Mesenchymal stem cell (in vitro differentiated cells and primary cell): ENCODE data around the gene S100A8.

Source experiments
- DNase-seq: peaks from one replicate; pipeline ENCODE4 v3.0.0-alpha.2; 2013
- H2AFZ ChIP-seq: one replicate; pipeline ENCODE4 v1.6.1; 2013; ENCODE audit warnings: low read depth, mild to moderate bottlenecking, control low read depth, inconsistent platforms, low read length, moderate library complexity
- H2AK5ac ChIP-seq: 2 replicates; pipeline ENCODE4 v1.6.1; 2013; ENCODE audit warnings: low read length, moderate library complexity, mild to moderate bottlenecking, inconsistent platforms; ENCODE audit not compliant: severe bottlenecking
- H2BK120ac ChIP-seq: one replicate; pipeline ENCODE4 v1.6.1; 2013; ENCODE audit warnings: low read depth, mild to moderate bottlenecking, inconsistent platforms, low read length, moderate library complexity
- H2BK12ac ChIP-seq, 2 experiments: one replicate each; pipeline ENCODE4 v1.6.1; 2013; ENCODE audit warnings: inconsistent platforms in 2 of 2, low read length in 2 of 2, mild to moderate bottlenecking in 2 of 2, moderate library complexity in 2 of 2, control low read depth in 1 of 2
- H2BK15ac ChIP-seq: one replicate; pipeline ENCODE4 v1.6.1; 2013; ENCODE audit warnings: mild to moderate bottlenecking, low read depth, inconsistent platforms; ENCODE audit not compliant: poor library complexity, severe bottlenecking
- H2BK5ac ChIP-seq: 2 replicates; pipeline ENCODE4 v1.6.1; 2013; ENCODE audit warnings: low read depth, mild to moderate bottlenecking, low read length, control low read depth, inconsistent platforms; ENCODE audit not compliant: poor library complexity, severe bottlenecking
- H3K14ac ChIP-seq, 2 experiments: one replicate each; pipeline ENCODE4 v1.6.1; 2013; ENCODE audit warnings: inconsistent platforms in 2 of 2, low read length in 2 of 2, control low read depth in 1 of 2, mild to moderate bottlenecking in 1 of 2, moderate library complexity in 1 of 2
- H3K18ac ChIP-seq, 2 experiments: one replicate each; pipeline ENCODE4 v1.6.1; 2013; ENCODE audit warnings: inconsistent platforms in 2 of 2, low read length in 2 of 2, control low read depth in 1 of 2, low read depth in 1 of 2, mild to moderate bottlenecking in 1 of 2
- H3K23ac ChIP-seq, 2 experiments: one replicate each; pipeline ENCODE4 v1.6.1; 2013; ENCODE audit warnings: inconsistent platforms in 2 of 2, low read length in 2 of 2, mild to moderate bottlenecking in 2 of 2, moderate library complexity in 2 of 2, control low read depth in 1 of 2
- H3K27ac ChIP-seq: 2 replicates; pipeline ENCODE4 v1.5.1; 2013; ENCODE audit warnings: mild to moderate bottlenecking, moderate library complexity, low read length, control low read depth, inconsistent platforms; ENCODE audit not compliant: poor library complexity, severe bottlenecking
- H3K27me3 ChIP-seq, 2 experiments: 2 replicates each; pipeline versions ENCODE4 v1.6.1 to v1.7.0; 2013; ENCODE audit warnings: low read length in 2 of 2, mild to moderate bottlenecking in 2 of 2, moderate library complexity in 2 of 2, control low read depth in 1 of 2, inconsistent platforms in 1 of 2; ENCODE audit not compliant: control insufficient read depth in 1 of 2, insufficient read depth in 1 of 2
- H3K36me3 ChIP-seq, 2 experiments: 2 replicates each; pipeline versions ENCODE4 v1.6.1 to v1.7.0; 2013; ENCODE audit warnings: low read length in 2 of 2, control low read depth in 1 of 2, inconsistent platforms in 1 of 2, low read depth in 1 of 2, mild to moderate bottlenecking in 1 of 2; ENCODE audit not compliant: insufficient read depth in 2 of 2, control insufficient read depth in 1 of 2
- H3K4ac ChIP-seq, 2 experiments: one replicate each; pipeline ENCODE4 v1.6.1; 2013; ENCODE audit warnings: inconsistent platforms in 2 of 2, low read length in 2 of 2, mild to moderate bottlenecking in 2 of 2, moderate library complexity in 2 of 2, control low read depth in 1 of 2, low read depth in 1 of 2
- H3K4me1 ChIP-seq: 2 replicates; pipeline ENCODE4 v1.6.1; 2013; ENCODE audit warnings: low read depth, low read length, control low read depth; ENCODE audit not compliant: control insufficient read depth, insufficient read depth
- H3K4me2 ChIP-seq: 2 replicates; pipeline ENCODE4 v1.6.1; 2013; ENCODE audit warnings: low read length, mild to moderate bottlenecking, inconsistent platforms; ENCODE audit not compliant: poor library complexity, severe bottlenecking
- H3K4me3 ChIP-seq, 2 experiments: 2 replicates each; pipeline versions ENCODE4 v1.5.1 to v1.7.0; 2013; ENCODE audit warnings: low read length in 2 of 2, mild to moderate bottlenecking in 2 of 2, control low read depth in 1 of 2, low read depth in 1 of 2; ENCODE audit not compliant: insufficient read depth in 1 of 2
- H3K79me1 ChIP-seq: replicated peaks from 2 replicates; pipeline ENCODE4 v1.6.1; 2013; ENCODE audit warnings: mild to moderate bottlenecking, control low read depth, low read length, inconsistent platforms; ENCODE audit not compliant: poor library complexity, severe bottlenecking
- H3K9ac ChIP-seq: 2 replicates; pipeline ENCODE4 v1.7.0; 2013; ENCODE audit warnings: mild to moderate bottlenecking, low read length, moderate library complexity
- H3K9me3 ChIP-seq: 2 replicates; pipeline ENCODE4 v1.7.0; 2013; ENCODE audit warnings: mild to moderate bottlenecking, low read length; ENCODE audit not compliant: control insufficient read depth
- H4K8ac ChIP-seq: one replicate; pipeline ENCODE4 v1.6.1; 2013; ENCODE audit warnings: inconsistent platforms, mild to moderate bottlenecking, low read length, moderate library complexity
- H4K91ac ChIP-seq: one replicate; pipeline ENCODE4 v1.6.1; 2013; ENCODE audit warnings: mild to moderate bottlenecking, low read length, inconsistent platforms
- WGBS: methylation state at CpG from one replicate; pipeline ENCODE4 v1.1.7; 2013; ENCODE audit warnings: mixed read lengths; 5-methylcytosine and 5-hydroxymethylcytosine counted together

S100A8 gene

DNA sequence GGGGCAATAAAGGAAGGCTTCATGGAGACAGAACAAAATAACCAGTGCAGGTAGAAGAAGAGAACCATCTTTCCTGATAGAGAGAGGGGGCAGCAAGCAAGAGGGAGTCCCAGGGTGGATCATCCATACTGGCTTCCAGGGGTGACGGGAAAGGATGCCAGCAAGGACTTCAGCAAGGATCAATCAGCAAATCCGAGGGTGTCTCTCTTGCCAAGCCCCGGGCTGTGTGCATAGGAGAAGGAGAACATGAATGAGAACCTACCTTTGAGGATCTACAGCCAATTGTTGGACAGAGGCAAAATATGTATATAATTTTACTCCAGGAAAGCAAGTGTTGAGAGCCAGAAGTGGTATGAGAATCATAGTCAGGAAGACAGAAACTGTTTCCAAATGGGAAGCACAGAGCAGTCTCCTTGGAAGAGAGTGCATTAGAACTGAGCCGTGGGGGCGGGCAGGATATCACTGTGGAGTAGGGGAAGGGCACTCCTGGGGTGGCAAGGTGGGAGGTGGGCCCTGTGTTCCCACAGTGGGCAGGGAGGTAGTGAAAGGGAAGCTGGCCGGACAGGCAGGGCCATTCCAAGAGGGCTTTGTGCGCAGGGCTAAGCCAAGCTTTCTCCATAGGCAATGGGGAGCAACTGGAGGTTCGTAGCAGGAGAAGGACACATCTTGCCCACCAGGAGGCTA, 34.3 kb downstream of the S100A8 start:
- 73% methylated on average over 8 of the region's 8 CpGs for WGBS
- no peaks in the 10 kb centered on the region for H3K36me3 ChIP-seq
- H4K8ac ChIP-seq: no peak overlapping the region
- H3K4me3 ChIP-seq: no peak overlapping the region
- H3K18ac ChIP-seq: no peak overlapping the region
- H4K91ac ChIP-seq: no peak overlapping the region
- no peaks in the 10 kb centered on the region for H3K9me3 ChIP-seq
- H3K79me1 ChIP-seq: no peaks in the 10 kb centered on the region
- no peak overlapping the region for H3K4ac ChIP-seq
- no peak overlapping the region for H3K4me2 ChIP-seq
- H3K27ac ChIP-seq: no peak overlapping the region
- no peak overlapping the region for H2BK120ac ChIP-seq
- H2BK5ac ChIP-seq: no peak overlapping the region
- H2BK15ac ChIP-seq: no peak overlapping the region
- DNase-seq: no peak
- no peak overlapping the region for H2AK5ac ChIP-seq
- no peaks in the 10 kb centered on the region for H3K4me1 ChIP-seq
- no peak overlapping the region for H3K9ac ChIP-seq
- no peak overlapping the region for H3K23ac ChIP-seq
- H3K27me3 ChIP-seq: peaks cover 3 to 69% of the 10 kb centered on the region in 2 experiments
- no peak overlapping the region for H2AFZ ChIP-seq
- H2BK12ac ChIP-seq: no peak overlapping the region
- H3K14ac ChIP-seq: no peak overlapping the region

DNA sequence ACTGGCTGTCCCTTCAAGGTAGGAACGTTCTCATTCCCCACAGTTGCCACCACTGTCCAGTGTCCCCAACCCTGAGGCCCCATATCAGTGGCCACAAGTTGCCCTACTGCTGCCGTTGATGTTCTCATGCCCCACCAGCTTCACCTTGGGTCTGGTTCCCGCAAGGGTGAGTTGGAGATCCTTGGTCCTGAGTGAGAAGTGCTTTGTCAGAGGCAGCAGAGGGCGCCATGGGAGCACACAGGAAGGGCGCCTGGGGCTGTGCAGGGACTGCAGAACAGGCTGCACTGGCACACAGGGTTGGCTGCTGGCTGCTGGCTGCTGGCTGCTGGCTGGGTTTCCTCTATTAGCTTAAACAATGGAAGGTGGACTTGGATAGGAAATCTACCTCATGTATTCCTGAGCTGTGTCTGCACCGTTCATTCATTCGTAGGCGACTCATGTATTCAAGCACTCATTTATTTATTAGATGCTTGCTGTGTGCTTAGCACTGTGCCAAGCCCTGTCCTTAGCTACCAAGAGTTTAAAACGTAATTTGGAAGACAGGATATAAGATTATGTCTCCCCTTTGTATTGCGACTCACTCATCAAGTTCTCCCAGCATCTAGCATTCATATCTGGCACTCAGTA, 35.3 kb downstream of the S100A8 start:
- Histone ChIP-seq H3K4me3 (no peak overlapping the region), H2AK5ac (no peak overlapping the region), H2BK5ac (no peak overlapping the region), H3K9me3 (no peaks in the 10 kb centered on the region), H4K8ac (no peak overlapping the region), H3K14ac (no peak overlapping the region), H2BK15ac (no peak overlapping the region), H2BK12ac (no peak overlapping the region), H4K91ac (no peak overlapping the region), H3K36me3 (no peaks in the 10 kb centered on the region), H3K9ac (no peak overlapping the region), H3K23ac (no peak overlapping the region), H3K27me3 (peaks cover 0 to 74% of the 10 kb centered on the region in 2 experiments), H3K18ac (no peak overlapping the region), H3K4ac (no peak overlapping the region), H3K4me2 (no peak overlapping the region), H2AFZ (no peak overlapping the region), H2BK120ac (no peak overlapping the region), H3K27ac (no peak overlapping the region), H3K79me1 (no peaks in the 10 kb centered on the region), H3K4me1 (no peaks in the 10 kb centered on the region)
- DNase-seq: peak; percentile 24
- WGBS: 43% methylated on average over 7 of the region's 10 CpGs

DNA sequence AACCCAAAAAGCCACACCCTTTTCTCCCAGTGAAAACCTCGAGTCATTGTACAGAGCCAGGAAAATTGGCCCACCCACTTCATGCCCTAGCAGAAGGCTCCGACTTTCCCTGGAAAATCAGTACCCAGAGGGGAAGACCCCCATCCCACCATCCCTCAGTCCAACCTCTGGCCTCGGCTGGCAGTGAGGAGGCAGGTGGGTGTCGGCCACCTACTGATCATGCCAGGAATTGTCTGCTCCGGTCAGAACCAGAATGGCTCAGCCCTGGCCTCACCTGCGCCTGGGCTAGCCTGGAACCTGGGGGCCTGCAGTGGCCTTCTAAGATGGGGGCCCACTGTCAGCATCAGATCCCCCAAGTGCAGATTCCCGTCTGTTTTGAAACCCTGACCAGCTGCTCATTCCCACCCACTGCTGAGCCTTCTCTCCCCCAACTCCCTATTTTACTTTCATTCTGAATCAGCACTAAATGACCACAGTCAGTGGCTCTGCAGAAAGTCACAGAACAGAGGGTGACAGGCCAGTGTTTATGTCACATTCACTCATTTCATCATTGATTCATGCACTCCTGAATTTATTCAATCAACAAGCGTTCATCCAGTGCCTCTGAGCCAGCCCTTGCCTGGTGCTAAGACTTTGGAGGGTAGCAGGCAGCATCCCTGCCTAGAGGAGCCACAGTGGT, 36.2 kb downstream of the S100A8 start:
- Histone ChIP-seq H2BK5ac (no peak overlapping the region), H2AFZ (no peak overlapping the region), H2BK120ac (no peak overlapping the region), H2BK12ac (no peak overlapping the region), H3K9ac (no peak overlapping the region), H3K18ac (no peak overlapping the region), H3K14ac (no peak overlapping the region), H4K91ac (no peak overlapping the region), H2AK5ac (no peak overlapping the region), H3K27me3 (peaks cover 3 to 82% of the 10 kb centered on the region in 2 experiments), H3K27ac (no peak overlapping the region), H3K4ac (no peak overlapping the region), H3K36me3 (no peaks in the 10 kb centered on the region), H3K4me3 (no peak overlapping the region), H3K23ac (peak overlapping the region in 1 of 2 experiments; percentile 14), H3K79me1 (no peaks in the 10 kb centered on the region), H3K4me2 (no peak overlapping the region), H3K4me1 (no peaks in the 10 kb centered on the region), H3K9me3 (no peaks in the 10 kb centered on the region), H4K8ac (no peak overlapping the region), H2BK15ac (no peak overlapping the region)
- WGBS: 51% methylated on average over 8 of the region's 8 CpGs
- DNase-seq: no peak

DNA sequence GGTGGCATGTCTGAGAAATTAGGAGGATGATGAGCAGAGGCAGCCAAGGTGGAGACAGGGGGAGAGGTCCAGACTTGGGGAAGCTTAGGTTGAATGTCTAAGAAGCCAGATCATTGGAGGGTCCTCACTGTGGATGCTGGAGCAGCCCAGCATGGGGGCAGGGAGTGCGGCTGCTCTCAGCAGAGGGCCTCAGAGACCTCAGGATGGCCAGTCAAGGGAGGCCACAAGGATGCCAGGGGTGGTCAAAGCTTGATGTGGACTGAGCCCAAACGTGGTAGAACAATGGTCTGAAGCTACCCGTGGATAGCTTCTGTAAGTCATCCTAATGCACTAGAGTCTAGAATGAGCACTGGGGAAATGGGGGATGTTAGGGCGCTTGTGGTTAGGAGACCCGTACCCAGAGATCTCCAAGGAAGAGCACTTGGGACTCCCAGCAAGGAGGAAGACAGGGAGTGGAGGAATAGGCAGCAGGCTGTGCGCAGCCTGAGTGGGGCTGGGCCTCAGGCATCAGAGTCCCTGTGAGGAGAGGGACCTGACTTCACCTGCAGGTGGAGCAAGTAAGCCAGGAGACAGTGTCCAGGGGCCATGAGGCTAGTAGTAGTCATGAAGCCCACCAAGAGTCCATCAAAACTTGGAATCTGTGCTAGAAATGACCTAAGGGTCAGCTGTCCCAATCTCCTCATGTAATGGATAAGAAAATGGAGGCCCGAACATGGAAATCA, 37.5 kb downstream of the S100A8 start:
- DNase-seq: peak; percentile 11
- Histone ChIP-seq H3K36me3 (no peaks in the 10 kb centered on the region), H3K9ac (no peak overlapping the region), H2AK5ac (no peak overlapping the region), H3K27ac (no peak overlapping the region), H2BK120ac (no peak overlapping the region), H3K18ac (no peak overlapping the region), H2BK5ac (no peak overlapping the region), H3K23ac (no peak overlapping the region), H4K91ac (no peak overlapping the region), H3K79me1 (no peaks in the 10 kb centered on the region), H3K9me3 (no peaks in the 10 kb centered on the region), H2BK15ac (no peak overlapping the region), H3K4me1 (no peaks in the 10 kb centered on the region), H2BK12ac (no peak overlapping the region), H3K4me2 (no peak overlapping the region), H3K27me3 (peaks cover 8 to 84% of the 10 kb centered on the region in 2 experiments), H3K4me3 (no peak overlapping the region), H4K8ac (no peak overlapping the region), H3K14ac (no peak overlapping the region), H3K4ac (no peak overlapping the region), H2AFZ (no peak overlapping the region)
- WGBS: 72% methylated on average over 7 of the region's 7 CpGs
